Panc1 (cell line): ENCODE results near the gene EFNA2.

Experiments
- CTCF ChIP-seq: fragments of 450-650 bp; IDR thresholded peaks from 2 replicates; pipeline ENCODE4 v1.5.1; 2017; ENCODE audit warnings: mild to moderate bottlenecking
- POLR2AphosphoS5 ChIP-seq: IDR thresholded peaks from 2 replicates; pipeline ENCODE4 v1.6.1; 2012; ENCODE audit warnings: mild to moderate bottlenecking, low read depth, low read length, moderate library complexity

- TF ChIP-seq CTCF (no peak), POLR2AphosphoS5 (no peak)
These were observed 6.2 kb downstream of the EFNA2 start for GRCh38 chr19:1291761-1292418.
